GM12801 (cell line): Measurements from ENCODE around the gene CACNA1F.

Experiments
- CTCF ChIP-seq: IDR thresholded peaks from one replicate; pipeline ENCODE4 v1.5.1; 2011; ENCODE audit warnings: control low read depth; ENCODE audit not compliant: insufficient read length; ENCODE audit errors: extremely low read depth

The CACNA1F gene

GRCh38 chrX:49237060-49237459, 3.9 kb upstream of the CACNA1F start:
- TF ChIP-seq CTCF = no peak

- no peak for TF ChIP-seq CTCF
Measured at GRCh38 chrX:49233887-49234555, 881 bp upstream of the CACNA1F start.

- no peak for TF ChIP-seq CTCF
Measured at GRCh38 chrX:49232525-49232924, 615 bp downstream of the CACNA1F start.

GRCh38 chrX:49231333-49232000, 1.7 kb downstream of the CACNA1F start:
- no peak for TF ChIP-seq CTCF

GRCh38 chrX:49230500-49231232, 2.5 kb downstream of the CACNA1F start:
- no peak for TF ChIP-seq CTCF

GRCh38 chrX:49228185-49228584, 5.0 kb downstream of the CACNA1F start:
- TF ChIP-seq CTCF = no peak

- no peak for TF ChIP-seq CTCF
Measured at GRCh38 chrX:49227726-49228125, 5.4 kb downstream of the CACNA1F start.
